Measurements from ENCODE around the gene MEP1B. TPM values are rescaled to one million over a fixed set of nuclear protein-coding genes. Genes with fewer than 3 reads are reported as not detected.

Gene MEP1B
- total RNA-seq, 1 experiment from 2014 or later, result not detected

- Mint-ChIP-seq H3K9me3 (ENCODE audit: low read depth, unreplicated experiment) (no peaks in the 10 kb centered on the region), H3K4me1 (ENCODE audit: low read depth, unreplicated experiment) (peaks cover 9% of the 10 kb centered on the region), H3K27ac (ENCODE audit: unreplicated experiment) (no peak overlapping the region), H3K27me3 (ENCODE audit: unreplicated experiment) (no peaks in the 10 kb centered on the region), H3K4me3 (ENCODE audit: low read depth, unreplicated experiment) (no peak overlapping the region), H3K36me3 (ENCODE audit: insufficient read depth, unreplicated experiment) (peaks cover 5% of the 10 kb centered on the region)
- BruUV-seq (replicated peaks), result no TSS peak
- TF ChIP-seq CTCF (IDR thresholded peaks at IDR 0.05; ENCODE audit: unreplicated experiment), result no peak
- no peak for DNase-seq
- CTCF ChIA-PET, result no interaction called here
- intact Hi-C loops (cut with micrococcal nuclease; ENCODE audit: unreplicated experiment), result no loop called here
These were observed 77.6 kb downstream of the MEP1B start for GRCh38 chr18:32267463-32267862.

Other genes with a start within 250 kb of the MEP1B start
- gene TRAPPC8, start 246.9 kb upstream of the MEP1B start, total RNA-seq (2022), result 38.0 and 40.1 TPM in 2 replicates
- 0.50 and 0.98 TPM in 2 replicates for gene RNF125, start 171.2 kb upstream of the MEP1B start, total RNA-seq (2022)
- gene RNF138, start 98.2 kb upstream of the MEP1B start, total RNA-seq (2022), result 34.6 and 38.9 TPM in 2 replicates